RWPE1 (cell line): Measurements from ENCODE around the gene FRG2C.
"Not testable (repeated sequence)": the region's sequence is repeated elsewhere in the genome, so short reads cannot be mapped to it uniquely, and the experiment has no call there.

Source experiments
- CTCF ChIA-PET: fragments of 350-600 bp; sonication (Branson Sonifier 250); formaldehyde crosslinking; extraction: SDS; loops from one replicate; lab custom pipeline; 2021; lab: Yijun Ruan, JAX
- POLR2A ChIA-PET: fragments of 400-600 bp; formaldehyde crosslinking; extraction: SDS; loops from one replicate; lab custom pipeline; 2020; ENCODE audit warnings: antibody characterized with exemption; ENCODE audit not compliant: low non-redundant PET; lab: Yijun Ruan, JAX
- DNase-seq: peaks from one replicate; pipeline ENCODE4 v3.0.0; 2012; ENCODE audit warnings: low spot score
- H3K27ac ChIP-seq: fragments of 450-650 bp; 2 replicates; pipeline ENCODE4 v1.5.1; 2017
- TF ChIP-seq, protein P1 (sequence below): fragments of 450-650 bp; conservative IDR thresholded peaks from 2 replicates; pipeline ENCODE4 v1.5.1; 2017; ENCODE audit warnings: low read depth, mild to moderate bottlenecking

Gene FRG2C

DNA sequence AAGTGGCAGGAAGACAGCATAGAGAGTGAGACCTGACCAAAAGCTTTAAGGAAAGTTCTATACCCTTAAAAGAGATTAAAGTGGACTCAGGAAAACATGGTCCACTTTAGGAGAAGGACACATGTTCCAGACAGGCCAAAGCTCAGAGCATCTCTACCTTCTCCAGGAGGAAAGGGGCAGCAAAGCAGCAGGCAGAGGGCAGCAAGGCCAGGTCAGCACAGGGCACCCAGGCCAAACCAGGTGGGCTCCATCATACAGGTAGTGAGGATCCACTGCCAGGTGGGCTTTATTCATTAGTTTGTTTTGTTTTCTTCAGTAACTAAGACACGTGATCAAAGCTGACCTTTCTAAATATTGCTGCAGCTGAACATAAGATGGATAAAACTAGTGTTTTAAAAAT lies 19.8 kb downstream of the FRG2C start:
- POLR2A ChIA-PET, H3K27ac ChIP-seq, CTCF ChIA-PET, DNase-seq: not testable (repeated sequence)

- ChIA-PET CTCF (no interaction called here), POLR2A (no interaction called here)
- no peak for DNase-seq
- no peak overlapping the region for H3K27ac ChIP-seq
- TF ChIP-seq, protein P1, sequence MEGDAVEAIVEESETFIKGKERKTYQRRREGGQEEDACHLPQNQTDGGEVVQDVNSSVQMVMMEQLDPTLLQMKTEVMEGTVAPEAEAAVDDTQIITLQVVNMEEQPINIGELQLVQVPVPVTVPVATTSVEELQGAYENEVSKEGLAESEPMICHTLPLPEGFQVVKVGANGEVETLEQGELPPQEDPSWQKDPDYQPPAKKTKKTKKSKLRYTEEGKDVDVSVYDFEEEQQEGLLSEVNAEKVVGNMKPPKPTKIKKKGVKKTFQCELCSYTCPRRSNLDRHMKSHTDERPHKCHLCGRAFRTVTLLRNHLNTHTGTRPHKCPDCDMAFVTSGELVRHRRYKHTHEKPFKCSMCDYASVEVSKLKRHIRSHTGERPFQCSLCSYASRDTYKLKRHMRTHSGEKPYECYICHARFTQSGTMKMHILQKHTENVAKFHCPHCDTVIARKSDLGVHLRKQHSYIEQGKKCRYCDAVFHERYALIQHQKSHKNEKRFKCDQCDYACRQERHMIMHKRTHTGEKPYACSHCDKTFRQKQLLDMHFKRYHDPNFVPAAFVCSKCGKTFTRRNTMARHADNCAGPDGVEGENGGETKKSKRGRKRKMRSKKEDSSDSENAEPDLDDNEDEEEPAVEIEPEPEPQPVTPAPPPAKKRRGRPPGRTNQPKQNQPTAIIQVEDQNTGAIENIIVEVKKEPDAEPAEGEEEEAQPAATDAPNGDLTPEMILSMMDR, result no peak
These were observed 23.2 kb downstream of the FRG2C start for GRCh38 chr3:75687323-75687722.

DNA sequence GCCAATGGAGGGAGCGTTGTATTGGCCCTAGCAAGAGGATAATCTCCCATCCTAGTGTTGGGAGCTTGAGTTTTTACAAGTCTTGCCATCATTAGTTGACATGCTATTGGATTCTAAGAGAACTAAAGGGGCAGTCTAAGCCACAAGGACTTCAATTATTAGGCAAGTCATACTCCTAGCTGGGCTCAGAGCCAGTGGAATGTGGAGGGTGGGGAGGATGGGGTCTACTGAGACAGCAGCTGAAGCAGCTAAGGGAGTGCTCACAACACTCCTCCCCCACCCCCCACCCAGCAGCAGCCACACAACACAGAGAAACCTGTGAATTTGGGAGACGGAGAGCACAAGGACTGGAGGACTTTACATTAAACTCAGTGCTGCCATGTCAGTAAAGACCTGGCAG lies 27.9 kb downstream of the FRG2C start:
- H3K27ac ChIP-seq, result no peak overlapping the region
- ChIA-PET POLR2A (no interaction called here), CTCF (no interaction called here)
- no peak for DNase-seq
- TF ChIP-seq, protein P1, result no peak
